Gastroesophageal sphincter (tissue), 4 donors: Measurements from ENCODE around the gene TBXT. TPM values are rescaled to one million over a fixed set of nuclear protein-coding genes. Genes with fewer than 3 reads are reported as not detected.

Experiments used
- ATAC-seq: fragments of 150-250 bp; one replicate; pipeline ENCODE4 v1.9.1; 2016; ENCODE audit warnings: mild to moderate bottlenecking, moderate library complexity
- H3K27ac ChIP-seq, 4 donors: fragments of 200-600 bp; sonication (generic) in 3 of 4; 1 replicate in 3 of 4; 2 replicates in 1 of 4; pipeline ENCODE4 v1.5.1; 2016 to 2019
- H3K27me3 ChIP-seq: fragments of 200-600 bp; sonication (generic); one replicate; pipeline ENCODE4 v1.5.1; 2019
- H3K36me3 ChIP-seq, 2 donors: fragments of 200-600 bp; sonication (generic); one replicate each; pipeline ENCODE4 v1.5.1; 2019; ENCODE audit warnings: control low read depth in 1 of 2
- H3K4me1 ChIP-seq, 3 donors: fragments of 200-600 bp; sonication (generic); 1 replicate in 2 of 3; 2 replicates in 1 of 3; pipeline ENCODE4 v1.5.1; 2016 to 2019; ENCODE audit warnings: control low read depth in 2 of 3
- H3K4me3 ChIP-seq, 2 donors: fragments of 200-600 bp; sonication (generic); one replicate each; pipeline ENCODE4 v1.5.1; 2019; ENCODE audit warnings: mild to moderate bottlenecking in 1 of 2, moderate library complexity in 1 of 2
- H3K9me3 ChIP-seq, 3 donors: fragments of 200-600 bp; sonication (generic); one replicate each; pipeline ENCODE4 v1.5.1; 2017 to 2019; ENCODE audit warnings: control low read depth in 2 of 3
- CTCF ChIP-seq, 4 experiments: fragments of 200-600 bp in 2 of 4; fragments of 450-650 bp in 2 of 4; sonication (generic) in 1 of 4; IDR thresholded peaks; one replicate each; pipeline ENCODE4 v1.5.1; 2017 to 2019; ENCODE audit warnings: antibody characterized with exemption in 4 of 4, mild to moderate bottlenecking in 2 of 4, moderate library complexity in 2 of 4
- EP300 ChIP-seq: sonication (generic); formaldehyde crosslinking; IDR thresholded peaks from one replicate; pipeline ENCODE4 v1.6.1; 2017; ENCODE audit warnings: antibody characterized with exemption, mild to moderate bottlenecking
- POLR2A ChIP-seq, 2 donors: fragments of 450-650 bp; IDR thresholded peaks; one replicate each; pipeline ENCODE4 v1.6.1; 2017; ENCODE audit warnings: antibody characterized with exemption in 2 of 2, mild to moderate bottlenecking in 2 of 2, moderate library complexity in 1 of 2
- POLR2AphosphoS5 ChIP-seq: sonication (generic); formaldehyde crosslinking; IDR thresholded peaks from one replicate; pipeline ENCODE4 v1.6.1; 2017; ENCODE audit warnings: antibody characterized with exemption
- WGBS, 2 donors: methylation state at CpG; one replicate each; pipeline ENCODE4 v1.1.5; 2018; ENCODE audit warnings: low coverage in 1 of 2; 5-methylcytosine and 5-hydroxymethylcytosine counted together
- total RNA-seq, 4 donors: library from RNA; depleted of rRNA; stranded (reverse); fragments of >200 nt; gene quantifications; one replicate each; pipeline ENCODE4 v1.1.0, GENCODE V29; 2016

The TBXT gene
- total RNA-seq = not detected

GRCh38 chr6:166167801-166168615 lies at the start of gene TBXT:
Gene TBXT (minus strand): TSS chr6:166167851. CDS start chr6:166167591, 260 bp downstream.
- H3K36me3 ChIP-seq = no peaks in the 10 kb centered on the region
- ATAC-seq = no peak
- peak within 1 kb of the TSS in 1 of 2 donors; percentile 38 for H3K4me3 ChIP-seq
- WGBS, 2 donors = no CpG with 5 or more reads among the region's 79 CpGs
- TF ChIP-seq POLR2A (IDR thresholded peaks at IDR 0.05) (no peak), EP300 (no peak), POLR2AphosphoS5 (no peak), CTCF (IDR thresholded peaks at IDR 0.05) (no peak)
- no peaks in the 10 kb centered on the region for H3K9me3 ChIP-seq
- H3K4me1 ChIP-seq = peaks cover 0 to 38% (median 18%) of the 10 kb centered on the region in 3 donors
- no peak within 1 kb of the TSS for H3K27ac ChIP-seq
- H3K27me3 ChIP-seq = peaks cover 99% of the 10 kb centered on the region

GRCh38 chr6:166207284-166207561 lies 39.6 kb upstream of the TBXT start:
- Histone ChIP-seq H3K36me3 (no peaks in the 10 kb centered on the region), H3K27me3 (peaks cover 20% of the 10 kb centered on the region), H3K4me1 (no peaks in the 10 kb centered on the region), H3K27ac (no peak overlapping the region), H3K9me3 (peaks cover 0 to 10% (median 0%) of the 10 kb centered on the region in 3 donors), H3K4me3 (no peak overlapping the region)
- 85 to 87% methylated on average over 3 of the region's 3 CpGs for WGBS, 2 donors
- ATAC-seq = no peak
- TF ChIP-seq POLR2AphosphoS5 (no peak), EP300 (no peak), POLR2A (IDR thresholded peaks at IDR 0.05) (no peak), CTCF (IDR thresholded peaks at IDR 0.05) (no peak)

DNA sequence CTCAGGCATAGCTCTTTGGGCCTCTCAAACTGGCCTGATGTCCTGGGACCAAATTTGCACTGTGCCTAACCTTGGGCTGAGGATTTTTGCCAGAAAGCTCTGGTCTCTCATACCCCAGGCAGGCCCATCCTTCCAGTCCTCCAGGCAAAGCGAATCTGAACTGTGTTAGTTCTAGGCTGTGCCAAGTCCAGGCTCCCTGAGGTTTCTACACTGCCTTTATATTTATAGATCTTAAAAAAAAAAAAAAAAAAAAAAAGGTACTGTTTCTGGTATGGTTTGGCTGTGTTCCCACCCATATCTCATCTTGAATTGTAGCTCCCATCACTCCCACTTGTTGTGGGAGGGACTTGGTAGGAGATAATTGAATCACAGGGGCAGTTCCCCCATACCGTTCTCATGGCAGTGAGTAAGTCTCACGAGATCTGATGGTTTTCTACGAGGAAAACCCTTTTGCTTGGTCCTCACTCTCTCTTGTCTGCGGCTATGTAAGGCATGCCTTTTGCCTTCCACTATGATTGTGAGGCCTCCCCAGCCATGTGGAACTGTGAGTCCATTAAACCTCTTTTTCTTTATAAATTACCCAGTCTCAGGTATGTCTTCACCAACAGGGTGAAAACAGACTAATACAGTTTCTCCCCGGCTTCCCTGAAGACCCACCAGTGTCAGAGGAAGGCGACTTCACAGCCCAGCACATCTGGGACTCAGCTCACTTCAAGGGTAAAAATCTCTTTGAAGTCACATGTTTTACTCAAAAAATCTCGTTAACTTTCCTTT lies 39.0 kb upstream of the TBXT start:
- no peak for ATAC-seq
- no peaks in the 10 kb centered on the region for H3K36me3 ChIP-seq
- TF ChIP-seq EP300 = no peak
- H3K4me3 ChIP-seq = no peak overlapping the region
- no peak overlapping the region for H3K27ac ChIP-seq
- H3K4me1 ChIP-seq = no peaks in the 10 kb centered on the region
- 65 to 69% methylated on average over 7 to 8 of the region's 8 CpGs for WGBS, 2 donors
- H3K27me3 ChIP-seq = peaks cover 20% of the 10 kb centered on the region
- H3K9me3 ChIP-seq = peaks cover 0 to 6% (median 0%) of the 10 kb centered on the region in 3 donors

DNA sequence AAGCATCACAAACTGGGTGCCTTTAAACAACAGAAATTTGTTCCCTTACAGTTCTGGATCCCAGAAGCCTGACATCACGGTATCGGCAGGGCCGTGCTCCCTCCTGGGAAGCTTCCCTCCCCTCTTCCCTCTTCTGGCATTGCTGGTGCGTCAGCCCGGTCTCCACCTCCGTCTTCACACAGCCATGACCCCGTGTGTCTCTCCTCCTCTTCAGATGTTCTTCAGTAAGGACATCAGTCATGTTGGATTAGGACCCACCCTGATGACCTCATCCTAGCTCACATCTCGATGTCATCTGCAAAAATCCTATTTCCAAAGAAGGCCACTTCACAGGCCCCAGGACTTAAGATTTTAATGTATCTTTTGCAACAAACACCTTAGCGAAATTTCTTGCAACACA lies 38.4 kb upstream of the TBXT start:
- 74 to 81% methylated on average over 6 to 9 of the region's 9 CpGs for WGBS, 2 donors

More for the DNA sequence above, 38.4 kb upstream of the TBXT start:
- H3K4me3 ChIP-seq = no peak overlapping the region
- H3K4me1 ChIP-seq = no peaks in the 10 kb centered on the region
- no peak overlapping the region for H3K27ac ChIP-seq
- H3K27me3 ChIP-seq = peaks cover 20% of the 10 kb centered on the region
- no peak for TF ChIP-seq CTCF (IDR thresholded peaks at IDR 0.05)
- no peak for TF ChIP-seq EP300
- TF ChIP-seq POLR2A (IDR thresholded peaks at IDR 0.05) = no peak
- no peak for TF ChIP-seq POLR2AphosphoS5
- peaks cover 0 to 1% (median 0%) of the 10 kb centered on the region in 3 donors for H3K9me3 ChIP-seq
- no peaks in the 10 kb centered on the region for H3K36me3 ChIP-seq
- peak; percentile 75 for ATAC-seq
